Measurements from ENCODE around the gene GLI2. TPM values are rescaled to one million over a fixed set of nuclear protein-coding genes. Genes with fewer than 3 reads are reported as not detected.
A peak's percentile ranks its signal among the peaks of the same experiment; 100 is the strongest.

GLI2 gene
- total and polyA plus RNA-seq, 2 of the 8 experiments (the other 6 are each of a cell fraction or from before 2014, with no cell fraction given), result 18.4 to 46.9 TPM

DNA sequence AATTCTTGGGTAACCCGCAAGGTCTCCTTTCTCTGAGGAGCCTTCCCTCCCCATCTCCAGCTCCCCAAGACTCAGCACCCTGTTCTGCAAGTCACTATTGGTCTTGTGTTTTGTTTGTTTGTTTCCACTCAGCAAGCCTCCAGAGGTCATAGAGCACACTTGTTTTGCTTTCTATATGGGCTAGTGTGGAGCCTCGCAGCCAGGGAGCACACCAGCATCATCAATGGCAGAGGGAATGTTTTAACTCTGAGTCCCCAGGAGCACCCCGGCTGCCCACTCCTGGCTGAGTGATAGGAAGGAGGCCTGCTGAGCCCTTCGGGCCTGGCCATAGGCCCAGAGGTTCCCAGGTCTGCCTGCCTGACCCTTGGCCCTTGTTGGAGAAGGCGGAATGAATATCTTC is 36.6 kb downstream of the GLI2 start:
- no peaks in the 10 kb centered on the region; the same call in 1 of the 2 replicates for H3K23me2 ChIP-seq (ENCODE audit: low read depth, low read length)
- H3K4me1 ChIP-seq (replicated peaks in 1 of 4; ENCODE audit: control insufficient read depth in 3 of 4, insufficient read depth in 4 of 4, low read length in 3 of 4), result peaks cover 16 to 53% (median 27%) of the 10 kb centered on the region in 4 experiments
- H3K23ac ChIP-seq (ENCODE audit: insufficient read length), result no peak overlapping the region
- H4K5ac ChIP-seq (ENCODE audit: insufficient read length, low read depth, low read length), result no peak overlapping the region
- H2BK20ac ChIP-seq (ENCODE audit: low read length), result no peak overlapping the region
- no peak overlapping the region for H4K91ac ChIP-seq (replicated peaks; ENCODE audit: insufficient read length, low read length)
- H3K18ac ChIP-seq (ENCODE audit: extremely low read depth, low read length), result no peak overlapping the region
- peaks cover 47% of the 10 kb centered on the region for H3K79me1 ChIP-seq (ENCODE audit: low read depth, low read length)
- H4K8ac ChIP-seq (ENCODE audit: extremely low read depth, insufficient read depth, low read length), result no peak overlapping the region
- peak overlapping the region; percentile 45 for H2BK5ac ChIP-seq (ENCODE audit: low read depth, low read length)
- no peaks in the 10 kb centered on the region for H3K36me3 ChIP-seq (ENCODE audit: control insufficient read depth in 2 of 4, insufficient read depth in 4 of 4, low read length in 3 of 4)
- H2AK5ac ChIP-seq (ENCODE audit: low read depth, low read length), result no peak overlapping the region
- H3K4me3 ChIP-seq (ENCODE audit: extremely low read depth in 1 of 4, insufficient read depth in 2 of 4, low read depth in 3 of 4, low read length in 4 of 4), result no peak overlapping the region
- H3K9ac ChIP-seq (replicated peaks in 1 of 4; ENCODE audit: extremely low read depth in 1 of 4, low read depth in 3 of 4, low read length in 3 of 4), result no peak overlapping the region; a peak in 1 of 7 replicates
- H3K27ac ChIP-seq (ENCODE audit: low read depth, low read length), result no peak overlapping the region
- H2BK120ac ChIP-seq (replicated peaks; ENCODE audit: low read depth, low read length), result no peak overlapping the region
- 0 out of 2 replicates have a peak overlapping the region, but pooled peaks have one; percentile 23 for H2BK12ac ChIP-seq (ENCODE audit: low read depth, low read length)
- peak overlapping the region in 1 of 2 experiments; percentile 20; a peak in 1 of 4 replicates for H3K4me2 ChIP-seq (ENCODE audit: insufficient read depth in 1 of 2, low read depth in 2 of 2, low read length in 2 of 2)
- no peak overlapping the region for H2AFZ ChIP-seq (ENCODE audit: low read length)
- DNase-seq (ENCODE audit: low read depth in 1 of 2, low spot score in 2 of 2), result no peak
- H3K14ac ChIP-seq (ENCODE audit: insufficient read length), result no peak overlapping the region
- WGBS, 2 experiments (ENCODE audit: extremely low coverage in 1 of 2, insufficient coverage in 1 of 2, insufficient read length in 1 of 2, insufficient replicate concordance in 2 of 2, low coverage in 1 of 2, low lambda C conversion rate in 2 of 2, missing lambda C conversion rate in 1 of 2), result 77% methylated on average over 5 of the region's 5 CpGs; no CpG with 5 or more reads in 1 of the 2 experiments
- 0 out of 2 replicates have a peak overlapping the region, but pooled peaks have one; percentile 31 for H2BK15ac ChIP-seq (ENCODE audit: low read length)
- peaks cover 13 to 99% of the 10 kb centered on the region in 2 experiments for H3K79me2 ChIP-seq (ENCODE audit: control insufficient read depth in 1 of 2, insufficient read depth in 2 of 2, low read length in 2 of 2)
- ChIA-PET CTCF (ENCODE audit: partially characterized antibody) (interaction anchor here (4.6 kb wide), 1 partner anchor 8 kb away, joined by 21 read pairs; no protein-coding TSS in a partner anchor), POLR2A (ENCODE audit: partially characterized antibody) (no interaction called here)
- peaks cover 31 to 64% of the 10 kb centered on the region in 2 experiments for H4K20me1 ChIP-seq (replicated peaks in 1 of 2; ENCODE audit: control insufficient read depth in 1 of 2, insufficient read depth in 2 of 2, low read length in 2 of 2)
- H3K9me3 ChIP-seq (ENCODE audit: insufficient read depth in 2 of 2, low read depth in 1 of 2, low read length in 1 of 2), result no peaks in the 10 kb centered on the region
- no peaks in the 10 kb centered on the region for H3K27me3 ChIP-seq (replicated peaks in 1 of 4; ENCODE audit: control insufficient read depth in 3 of 4, extremely low read depth in 1 of 4, insufficient read depth in 3 of 4, low read length in 3 of 4)
- no peak overlapping the region for H3K4ac ChIP-seq (replicated peaks; ENCODE audit: insufficient read length, low read depth, low read length)
- FAIRE-seq, result no peak
- no peak overlapping the region for H3K56ac ChIP-seq (replicated peaks; ENCODE audit: insufficient read length, low read depth, low read length)

All from H1 (cell line).